Medulla oblongata (tissue), 1 donor: ENCODE results near the gene CFB.
"Not testable (repeated sequence)": the region's sequence is repeated elsewhere in the genome, so short reads cannot be mapped to it uniquely, and the experiment has no call there.

Experiments
- DNase-seq: peaks from one replicate; pipeline ENCODE4 v3.0.0-alpha.2; 2015; ENCODE audit errors: extremely low spot score

Gene CFB

GRCh38 chr6:31911826-31912585 lies 33.9 kb upstream of the CFB start:
- DNase-seq, result no peak

- no peak for DNase-seq
These were observed 30.5 kb upstream of the CFB start for GRCh38 chr6:31915351-31915750.

GRCh38 chr6:31915756-31916155 lies 30.1 kb upstream of the CFB start:
- no peak for DNase-seq

GRCh38 chr6:31918069-31918720 lies 27.7 kb upstream of the CFB start:
- no peak for DNase-seq

DNA sequence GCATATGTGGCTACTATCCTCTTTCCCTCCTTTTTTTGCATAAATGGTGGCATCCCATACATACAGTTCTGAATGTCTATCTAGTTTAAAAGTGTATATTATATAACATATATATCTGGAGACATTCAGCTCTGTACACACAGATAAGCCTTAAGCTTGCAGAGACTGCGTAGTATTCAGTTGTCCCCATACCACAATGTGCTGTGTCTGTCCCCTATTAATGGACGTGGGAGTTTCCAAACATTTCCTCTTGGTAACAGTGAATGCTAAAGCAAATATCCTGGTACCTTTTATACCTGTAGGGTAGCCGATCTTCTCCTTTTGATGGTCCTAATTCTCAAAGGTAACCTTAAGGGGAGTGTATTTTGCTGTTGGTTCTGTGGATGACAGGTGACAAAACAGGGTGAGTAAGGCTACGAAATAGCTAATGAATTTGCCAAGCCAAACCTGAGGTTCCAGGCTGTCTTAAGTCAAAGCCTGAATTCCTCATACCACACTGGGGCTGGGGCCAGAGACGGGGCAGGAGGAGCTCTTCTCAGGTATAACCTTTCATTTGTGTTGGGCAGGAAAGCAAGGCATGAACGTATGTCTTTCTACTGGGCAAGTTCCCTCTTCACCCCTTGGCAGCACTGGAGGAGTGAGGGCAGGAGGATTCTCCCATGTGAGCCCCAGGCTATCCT lies 26.1 kb upstream of the CFB start:
- no peak for DNase-seq

GRCh38 chr6:31920811-31921210 lies 25.1 kb upstream of the CFB start:
- DNase-seq, result no peak

GRCh38 chr6:31922942-31923341 lies 23.0 kb upstream of the CFB start:
- no peak for DNase-seq

- no peak for DNase-seq
These were observed 18.5 kb upstream of the CFB start, which contains the start of gene C2 for GRCh38 chr6:31927242-31927862. Gene C2, plus strand, starts transcription at chr6:31927717. Its CDS starts 36 bp downstream, at chr6:31927753.

DNA sequence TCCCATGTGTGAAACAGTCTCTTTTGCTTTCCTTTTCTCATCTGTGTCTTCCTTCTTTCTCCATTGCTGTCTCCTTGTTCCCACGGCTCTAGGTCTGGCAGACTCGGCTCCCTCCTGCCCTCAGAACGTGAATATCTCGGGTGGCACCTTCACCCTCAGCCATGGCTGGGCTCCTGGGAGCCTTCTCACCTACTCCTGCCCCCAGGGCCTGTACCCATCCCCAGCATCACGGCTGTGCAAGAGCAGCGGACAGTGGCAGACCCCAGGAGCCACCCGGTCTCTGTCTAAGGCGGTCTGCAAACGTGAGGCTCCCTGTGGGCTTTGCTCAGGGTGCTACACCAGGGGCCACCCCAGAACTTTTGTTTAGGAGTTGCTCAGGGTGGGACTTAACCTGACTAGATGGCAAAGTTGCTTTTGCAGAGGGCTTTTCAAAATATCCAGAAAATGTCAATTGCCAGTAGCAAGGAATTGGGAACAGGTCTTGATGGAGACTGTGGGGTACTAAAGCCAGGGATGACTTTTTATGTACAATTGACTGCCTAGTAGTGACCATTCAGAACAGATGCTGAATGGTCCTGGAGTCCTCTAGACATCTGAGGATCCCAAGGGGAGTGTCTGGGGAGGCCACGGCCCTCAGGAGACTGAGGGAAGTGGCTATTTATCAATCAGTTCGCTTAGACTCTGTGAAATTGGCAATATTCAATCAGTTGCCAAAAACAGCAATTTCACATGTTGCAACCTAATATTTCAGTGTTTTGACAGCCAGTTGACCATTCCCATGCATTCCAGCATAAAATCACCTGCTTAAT lies 17.8 kb upstream of the CFB start:
- DNase-seq, result no peak

GRCh38 chr6:31928672-31928939 lies 17.3 kb upstream of the CFB start:
- no peak for DNase-seq

DNA sequence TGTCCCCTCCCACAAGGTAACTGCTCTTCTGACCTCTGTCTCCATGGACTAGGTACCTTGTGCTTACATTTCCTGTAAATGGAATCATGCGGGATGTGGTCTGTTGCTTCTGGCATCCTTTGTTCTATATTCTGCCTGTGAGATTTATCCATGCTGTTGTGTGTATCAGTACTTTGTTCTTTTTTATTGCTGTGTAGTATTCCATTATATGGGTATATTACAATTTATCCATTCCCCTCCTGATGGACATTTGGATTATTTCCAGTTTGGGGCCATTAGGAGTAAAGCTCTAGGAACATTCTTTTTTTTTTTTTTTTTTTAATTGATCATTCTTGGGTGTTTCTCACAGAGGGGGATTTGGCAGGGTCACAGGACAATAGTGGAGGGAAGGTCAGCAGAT lies 14.9 kb upstream of the CFB start:
- no peak for DNase-seq

GRCh38 chr6:31932137-31932536 lies 13.8 kb upstream of the CFB start:
- not testable (repeated sequence) for DNase-seq

GRCh38 chr6:31933537-31933936 lies 12.4 kb upstream of the CFB start:
- no peak for DNase-seq

DNA sequence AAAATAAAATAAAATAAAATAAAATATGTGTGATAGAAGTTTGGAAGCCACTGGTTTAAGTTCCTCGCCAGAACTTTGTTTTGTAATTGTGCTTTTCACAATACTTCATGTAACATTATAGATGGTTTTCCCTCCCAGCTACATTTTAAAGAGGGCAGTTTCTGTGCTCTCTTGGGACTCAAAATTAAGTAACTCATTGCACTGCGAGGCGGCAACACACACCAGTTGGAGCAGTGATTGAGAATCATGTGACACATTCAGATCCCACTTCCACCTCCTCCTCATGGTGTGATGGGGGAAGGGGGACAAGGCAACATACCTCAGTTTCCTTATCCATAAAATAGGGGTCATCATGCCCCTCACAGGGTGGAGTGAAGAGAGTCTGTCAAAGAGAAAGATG lies 10.9 kb upstream of the CFB start:
- no peak for DNase-seq

DNA sequence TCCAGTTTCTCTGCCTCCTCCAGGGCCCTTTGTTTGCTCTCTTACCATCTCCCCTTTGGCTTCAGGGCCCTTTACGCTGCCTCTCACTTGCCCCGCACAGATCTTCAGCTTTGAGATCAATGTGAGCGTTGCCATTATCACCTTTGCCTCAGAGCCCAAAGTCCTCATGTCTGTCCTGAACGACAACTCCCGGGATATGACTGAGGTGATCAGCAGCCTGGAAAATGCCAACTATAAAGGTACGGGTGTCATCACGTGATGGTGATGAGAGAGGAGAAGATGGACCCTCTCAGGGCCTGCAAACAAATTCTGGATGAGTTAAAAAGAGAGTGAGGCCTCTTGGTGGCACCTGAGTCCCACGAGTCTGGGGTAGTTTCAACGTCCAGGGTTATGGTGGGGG lies 10.1 kb upstream of the CFB start:
- no peak for DNase-seq

DNA sequence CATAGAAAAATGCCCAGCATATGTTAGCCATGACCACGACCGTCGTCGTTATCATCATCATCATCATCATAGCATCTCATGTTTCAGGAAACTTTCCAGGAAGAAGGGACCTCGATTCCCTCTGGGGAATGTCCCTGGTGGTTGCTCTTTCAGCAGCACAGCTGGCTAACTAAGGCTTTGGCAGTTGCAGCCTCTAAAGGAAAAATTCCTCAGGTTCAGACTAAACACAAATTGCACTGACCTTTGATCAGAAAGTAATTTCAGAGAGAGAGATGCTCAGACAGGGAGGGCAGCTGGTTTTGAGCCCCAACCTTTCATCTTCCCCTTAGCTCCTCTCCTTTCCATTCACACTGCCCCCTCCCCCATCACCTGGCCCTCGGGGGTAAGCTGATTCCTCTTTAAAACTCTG lies 5.6 kb upstream of the CFB start:
- no peak for DNase-seq

GRCh38 chr6:31943742-31944141 lies 2.2 kb upstream of the CFB start:
- no peak for DNase-seq

DNA sequence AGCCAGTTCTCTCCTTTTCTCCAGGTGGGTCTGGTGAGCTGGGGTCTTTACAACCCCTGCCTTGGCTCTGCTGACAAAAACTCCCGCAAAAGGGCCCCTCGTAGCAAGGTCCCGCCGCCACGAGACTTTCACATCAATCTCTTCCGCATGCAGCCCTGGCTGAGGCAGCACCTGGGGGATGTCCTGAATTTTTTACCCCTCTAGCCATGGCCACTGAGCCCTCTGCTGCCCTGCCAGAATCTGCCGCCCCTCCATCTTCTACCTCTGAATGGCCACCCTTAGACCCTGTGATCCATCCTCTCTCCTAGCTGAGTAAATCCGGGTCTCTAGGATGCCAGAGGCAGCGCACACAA lies 765 bp upstream of the CFB start:
- DNase-seq, result no peak

- DNase-seq, result no peak
These were observed 533 bp downstream of the CFB start for GRCh38 chr6:31946370-31946885.

DNA sequence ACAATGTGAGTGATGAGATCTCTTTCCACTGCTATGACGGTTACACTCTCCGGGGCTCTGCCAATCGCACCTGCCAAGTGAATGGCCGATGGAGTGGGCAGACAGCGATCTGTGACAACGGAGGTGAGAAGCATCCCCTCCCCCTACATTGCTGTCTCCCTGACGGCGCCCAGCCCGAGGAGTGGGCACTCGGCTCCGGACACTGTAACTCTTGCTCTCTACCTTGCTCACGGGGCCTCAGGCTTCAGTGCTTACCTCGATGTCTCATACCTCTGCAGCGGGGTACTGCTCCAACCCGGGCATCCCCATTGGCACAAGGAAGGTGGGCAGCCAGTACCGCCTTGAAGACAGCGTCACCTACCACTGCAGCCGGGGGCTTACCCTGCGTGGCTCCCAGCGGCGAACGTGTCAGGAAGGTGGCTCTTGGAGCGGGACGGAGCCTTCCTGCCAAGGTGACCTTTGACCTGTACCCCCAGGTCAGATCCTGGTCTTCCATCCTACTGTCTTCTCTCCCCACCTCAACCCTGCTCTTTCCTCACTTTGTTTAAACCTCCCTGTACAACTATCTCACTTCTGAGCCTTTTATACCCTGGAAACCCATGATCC lies 1.3 kb downstream of the CFB start:
- no peak for DNase-seq

- DNase-seq, result no peak
These were observed 2.0 kb downstream of the CFB start for GRCh38 chr6:31947864-31948263.
